A204.1 (cell line): ENCODE data around the gene GUCY2D.
"Not testable (repeated sequence)": the region's sequence is repeated elsewhere in the genome, so short reads cannot be mapped to it uniquely, and the experiment has no call there.

Experiments
- FAIRE-seq: peaks from 2 replicates; lab custom pipeline; 2012; peaks lifted over from hg19 to GRCh38; lab: Jason Lieb, UNC

The GUCY2D gene

GRCh38 chr17:8046929-8047768 is 44.7 kb downstream of the GUCY2D start:
- FAIRE-seq: no peak

- FAIRE-seq: no peak
Measured at GRCh38 chr17:8047769-8048110, 45.3 kb downstream of the GUCY2D start.

- no peak for FAIRE-seq
Measured at GRCh38 chr17:8048236-8048635, 45.8 kb downstream of the GUCY2D start.

GRCh38 chr17:8048736-8049135 is 46.3 kb downstream of the GUCY2D start:
- FAIRE-seq: no peak

GRCh38 chr17:8051831-8052230 is 49.4 kb downstream of the GUCY2D start:
- no peak for FAIRE-seq

GRCh38 chr17:8052256-8053252 is 50.1 kb downstream of the GUCY2D start:
- FAIRE-seq: peak; percentile 41

- FAIRE-seq: no peak
Measured at GRCh38 chr17:8053600-8053999, 51.2 kb downstream of the GUCY2D start.

GRCh38 chr17:8055851-8056231 is 53.4 kb downstream of the GUCY2D start:
- no peak for FAIRE-seq

- FAIRE-seq: no peak
Measured at GRCh38 chr17:8056232-8056975, 54.0 kb downstream of the GUCY2D start.

GRCh38 chr17:8056976-8057625 is 54.7 kb downstream of the GUCY2D start:
- no peak for FAIRE-seq

- FAIRE-seq: peak; percentile 94
Measured at GRCh38 chr17:8057691-8058114, 55.3 kb downstream of the GUCY2D start.

GRCh38 chr17:8059131-8059530 is 56.7 kb downstream of the GUCY2D start:
- no peak for FAIRE-seq

- peak; percentile 96 for FAIRE-seq
Measured at GRCh38 chr17:8060274-8060673, 57.9 kb downstream of the GUCY2D start.

GRCh38 chr17:8061851-8062250 is 59.4 kb downstream of the GUCY2D start:
- not testable (repeated sequence) for FAIRE-seq

GRCh38 chr17:8062435-8062806 is 60.0 kb downstream of the GUCY2D start:
- FAIRE-seq: no peak

- FAIRE-seq: no peak
Measured at GRCh38 chr17:8062807-8063483, 60.5 kb downstream of the GUCY2D start.

GRCh38 chr17:8063761-8064534 is 61.5 kb downstream of the GUCY2D start:
- no peak for FAIRE-seq

- no peak for FAIRE-seq
Measured at GRCh38 chr17:8064561-8065019, 62.2 kb downstream of the GUCY2D start.

GRCh38 chr17:8066841-8067775 is 64.7 kb downstream of the GUCY2D start:
- FAIRE-seq: no peak
